H1 (cell line): Measurements from ENCODE around the gene G6PC3. TPM values are rescaled to one million over a fixed set of nuclear protein-coding genes. Genes with fewer than 3 reads are reported as not detected.

Experiments
- BRCA1 ChIP-seq: IDR thresholded peaks from 2 replicates; pipeline ENCODE4 v1.6.1; 2012; ENCODE audit warnings: low read depth, low read length, improper control_type of control experiment
- CHD7 ChIP-seq: fragments of 300-600 bp; sonication (generic); IDR thresholded peaks from 2 replicates; pipeline ENCODE4 v1.7.1; 2012; ENCODE audit warnings: low read length, moderate library complexity, mild to moderate bottlenecking, inconsistent platforms; ENCODE audit not compliant: insufficient replicate concordance
- E2F6 ChIP-seq: IDR thresholded peaks from 2 replicates; pipeline ENCODE4 v1.6.1; 2012; ENCODE audit warnings: inconsistent platforms
- RFX5 ChIP-seq: IDR thresholded peaks from 2 replicates; pipeline ENCODE4 v1.6.1; 2011; ENCODE audit warnings: low read depth, low read length, improper control_type of control experiment, borderline replicate concordance
- SIX5 ChIP-seq: IDR thresholded peaks from 2 replicates; pipeline ENCODE4 v1.6.1; 2011; ENCODE audit warnings: mild to moderate bottlenecking, low read depth, low read length
- SP2 ChIP-seq: IDR thresholded peaks from 2 replicates; pipeline ENCODE4 v1.6.1; 2012; ENCODE audit warnings: mild to moderate bottlenecking, low read length, inconsistent platforms
- USF2 ChIP-seq: IDR thresholded peaks from 2 replicates; pipeline ENCODE4 v1.6.1; 2011; ENCODE audit warnings: low read length, improper control_type of control experiment
- polyA plus RNA-seq, 7 experiments: library from polyadenylated mRNA; depleted of rRNA in 3 of 7; stranded (reverse) in 5 of 7; unstranded in 2 of 7; fragments of >200 nt in 5 of 7; fragments of 200-250 nt in 2 of 7; gene quantifications; 1 replicate in 5 of 7; 2 replicates in 1 of 7; 4 replicates in 1 of 7; pipeline versions ENCODE4 v1.2.1 to v1.2.3, GENCODE V29; 2011 to 2013; ENCODE audit warnings: missing spikeins in 2 of 7, mixed read lengths in 2 of 7
- total RNA-seq: library from RNA; stranded (reverse); fragmentation: NEBNext Ultra II Directional; extraction: Animal tissue kit (Norgen Biotek cat#: 25700); gene quantifications from 2 replicates; pipeline ENCODE4 v1.2.1, GENCODE V29; 2021

G6PC3 gene
- total and polyA plus RNA-seq, 2 of the 8 experiments (the other 6 are each of a cell fraction or from before 2014, with no cell fraction given): 104 to 343 TPM

GRCh38 chr17:44113868-44114840, 43.6 kb downstream of the G6PC3 start (continued):
- TF ChIP-seq CHD7 (no peak), E2F6 (no peak), SIX5 (no peak), BRCA1 (no peak), RFX5 (no peak), USF2 (no peak), SP2 (no peak)
